ENCODE measurements around the gene SRL. TPM values are rescaled to one million over a fixed set of nuclear protein-coding genes. Genes with fewer than 3 reads are reported as not detected.

Gene SRL
- total and polyA plus RNA-seq, 2 of the 13 experiments (the other 11 are each of a cell fraction or from before 2014, with no cell fraction given) = 0.05 TPM; not detected in 1

- DNase-seq (ENCODE audit: low spot score) (no peak), ATAC-seq (no peak), FAIRE-seq (no peak)
- H3K27me3 ChIP-seq (ENCODE audit: control insufficient read depth in 1 of 2, insufficient read depth in 2 of 2, low read length in 2 of 2) = peaks cover 2 to 42% of the 10 kb centered on the region in 2 experiments; a peak in 2 of 5 replicates
- H3K27ac ChIP-seq (ENCODE audit: extremely low read length, insufficient read depth, low read length) = no peak overlapping the region
- no TSS peak for BruUV-seq (replicated peaks)
- no peaks in the 10 kb centered on the region for H3K36me3 ChIP-seq (replicated peaks in 1 of 2; ENCODE audit: control insufficient read depth in 1 of 2, insufficient read depth in 2 of 2, low read length in 2 of 2)
- 77% methylated on average over 20 of the region's 23 CpGs for WGBS (ENCODE audit: low lambda C conversion rate)
- no peaks in the 10 kb centered on the region for H4K20me1 ChIP-seq (ENCODE audit: insufficient read depth, low read length)
- no peak overlapping the region for H3K4me3 ChIP-seq (replicated peaks in 1 of 3; ENCODE audit: insufficient read depth in 1 of 3, low read depth in 2 of 3, low read length in 3 of 3)
- no peak overlapping the region for H3K9ac ChIP-seq (ENCODE audit: insufficient read depth, low read depth, low read length)
- no peak overlapping the region for H3K4me2 ChIP-seq (ENCODE audit: low read depth, low read length)
- ChIA-PET CTCF (ENCODE audit: low intra/inter-chr PET ratio, low total read pairs) (no interaction called here), POLR2A (no interaction called here)
- in situ Hi-C loops (cut with HindIII; ENCODE audit: extremely low pct_ligation_motif_present, low pct_unique_long_range_greater_than_20kb) (loop anchor here (5.0 kb wide), 1 partner anchor 114 kb away; no protein-coding TSS in a partner anchor), intact Hi-C loops (cut with micrococcal nuclease; ENCODE audit: unreplicated experiment) (no loop called here)
- H3K4me1 ChIP-seq (ENCODE audit: insufficient read depth, low read length) = peaks cover 37% of the 10 kb centered on the region
- H3K9me3 ChIP-seq (ENCODE audit: low read length) = no peaks in the 10 kb centered on the region
- no peaks in the 10 kb centered on the region for H3K79me2 ChIP-seq (ENCODE audit: insufficient read depth, low read length)
- H2AFZ ChIP-seq (ENCODE audit: low read length) = no peak overlapping the region
- no peak for TF ChIP-seq ZFP37 (CRISPR knock-in tag; IDR thresholded peaks at IDR 0.05; ENCODE audit: borderline replicate concordance)
Observed at GRCh38 chr16:4207683-4208340, 34.1 kb downstream of the SRL start.

GRCh38 chr16:4207229-4207628 lies 34.7 kb downstream of the SRL start:
- no peak overlapping the region for H2AFZ ChIP-seq (ENCODE audit: low read length)
- POLR2A ChIA-PET = no interaction called here
- in situ Hi-C loops (cut with HindIII; ENCODE audit: extremely low pct_ligation_motif_present, low pct_unique_long_range_greater_than_20kb) (loop anchor here (5.0 kb wide), 1 partner anchor 115 kb away; no protein-coding TSS in a partner anchor), intact Hi-C loops (cut with micrococcal nuclease; ENCODE audit: unreplicated experiment) (no loop called here)
- no TSS peak for BruUV-seq (replicated peaks)
- no peaks in the 10 kb centered on the region for H3K79me2 ChIP-seq (ENCODE audit: insufficient read depth, low read length)
- H3K9me3 ChIP-seq (ENCODE audit: low read length) = no peaks in the 10 kb centered on the region
- DNase-seq (ENCODE audit: low spot score) (no peak), FAIRE-seq (no peak), ATAC-seq (peak; percentile 32; the same call in 2 of the 3 replicates)
- H3K9ac ChIP-seq (ENCODE audit: insufficient read depth, low read depth, low read length) = no peak overlapping the region
- no peaks in the 10 kb centered on the region for H3K36me3 ChIP-seq (replicated peaks in 1 of 2; ENCODE audit: control insufficient read depth in 1 of 2, insufficient read depth in 2 of 2, low read length in 2 of 2)
- H4K20me1 ChIP-seq (ENCODE audit: insufficient read depth, low read length) = no peaks in the 10 kb centered on the region
- H3K4me2 ChIP-seq (ENCODE audit: low read depth, low read length) = no peak overlapping the region; the same call in 1 of the 2 replicates
- WGBS (ENCODE audit: low lambda C conversion rate) = 20% methylated on average over 14 of the region's 14 CpGs
- H3K27me3 ChIP-seq (ENCODE audit: control insufficient read depth in 1 of 2, insufficient read depth in 2 of 2, low read length in 2 of 2) = peaks cover 2 to 42% of the 10 kb centered on the region in 2 experiments; a peak in 2 of 5 replicates
- peaks cover 31% of the 10 kb centered on the region for H3K4me1 ChIP-seq (ENCODE audit: insufficient read depth, low read length)
- no peak overlapping the region for H3K27ac ChIP-seq (ENCODE audit: extremely low read length, insufficient read depth, low read length)
- CTCF ChIA-PET (ENCODE audit: low intra/inter-chr PET ratio, low total read pairs) = no interaction called here
- H3K4me3 ChIP-seq (replicated peaks in 1 of 3; ENCODE audit: insufficient read depth in 1 of 3, low read depth in 2 of 3, low read length in 3 of 3) = no peak overlapping the region
- TF ChIP-seq ZNF251 (CRISPR knock-in tag; IDR thresholded peaks at IDR 0.05) (no peak), ZNF597 (CRISPR knock-in tag; IDR thresholded peaks at IDR 0.05) (no peak), ZFP41 (CRISPR knock-in tag; IDR thresholded peaks at IDR 0.05; ENCODE audit: borderline replicate concordance) (no peak), SAFB2 (CRISPR knock-in tag; IDR thresholded peaks at IDR 0.05; ENCODE audit: borderline replicate concordance, low read depth) (no peak), SALL1 (CRISPR knock-in tag; IDR thresholded peaks at IDR 0.05) (no peak)
- TF ChIP-seq, protein P1, sequence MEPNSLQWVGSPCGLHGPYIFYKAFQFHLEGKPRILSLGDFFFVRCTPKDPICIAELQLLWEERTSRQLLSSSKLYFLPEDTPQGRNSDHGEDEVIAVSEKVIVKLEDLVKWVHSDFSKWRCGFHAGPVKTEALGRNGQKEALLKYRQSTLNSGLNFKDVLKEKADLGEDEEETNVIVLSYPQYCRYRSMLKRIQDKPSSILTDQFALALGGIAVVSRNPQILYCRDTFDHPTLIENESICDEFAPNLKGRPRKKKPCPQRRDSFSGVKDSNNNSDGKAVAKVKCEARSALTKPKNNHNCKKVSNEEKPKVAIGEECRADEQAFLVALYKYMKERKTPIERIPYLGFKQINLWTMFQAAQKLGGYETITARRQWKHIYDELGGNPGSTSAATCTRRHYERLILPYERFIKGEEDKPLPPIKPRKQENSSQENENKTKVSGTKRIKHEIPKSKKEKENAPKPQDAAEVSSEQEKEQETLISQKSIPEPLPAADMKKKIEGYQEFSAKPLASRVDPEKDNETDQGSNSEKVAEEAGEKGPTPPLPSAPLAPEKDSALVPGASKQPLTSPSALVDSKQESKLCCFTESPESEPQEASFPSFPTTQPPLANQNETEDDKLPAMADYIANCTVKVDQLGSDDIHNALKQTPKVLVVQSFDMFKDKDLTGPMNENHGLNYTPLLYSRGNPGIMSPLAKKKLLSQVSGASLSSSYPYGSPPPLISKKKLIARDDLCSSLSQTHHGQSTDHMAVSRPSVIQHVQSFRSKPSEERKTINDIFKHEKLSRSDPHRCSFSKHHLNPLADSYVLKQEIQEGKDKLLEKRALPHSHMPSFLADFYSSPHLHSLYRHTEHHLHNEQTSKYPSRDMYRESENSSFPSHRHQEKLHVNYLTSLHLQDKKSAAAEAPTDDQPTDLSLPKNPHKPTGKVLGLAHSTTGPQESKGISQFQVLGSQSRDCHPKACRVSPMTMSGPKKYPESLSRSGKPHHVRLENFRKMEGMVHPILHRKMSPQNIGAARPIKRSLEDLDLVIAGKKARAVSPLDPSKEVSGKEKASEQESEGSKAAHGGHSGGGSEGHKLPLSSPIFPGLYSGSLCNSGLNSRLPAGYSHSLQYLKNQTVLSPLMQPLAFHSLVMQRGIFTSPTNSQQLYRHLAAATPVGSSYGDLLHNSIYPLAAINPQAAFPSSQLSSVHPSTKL (CRISPR knock-in tag; IDR thresholded peaks at IDR 0.05) = no peak

Measured in HepG2 (cell line).